Left lobe of liver (tissue), 2 donors: Measurements from ENCODE around the gene TRIM33. TPM values are rescaled to one million over a fixed set of nuclear protein-coding genes. Genes with fewer than 3 reads are reported as not detected.
A peak's percentile ranks its signal among the peaks of the same experiment; 100 is the strongest.

Source experiments
- ATAC-seq: fragments of 200-7000 bp; cut with Tn5 transposase; one replicate; pipeline ENCODE4 v1.9.1; 2020; ENCODE audit warnings: mild to moderate bottlenecking, moderate library complexity
- DNase-seq: peaks from one replicate; pipeline ENCODE4 v3.0.0-alpha.2; 2020; ENCODE audit warnings: low spot score
- total RNA-seq: library from RNA; stranded (reverse); gene quantifications from one replicate; pipeline ENCODE4 v1.2.1, GENCODE V29; 2021
- donor health status: DM: no; HTN: no; CAD: no; lungs with moderate emphysema.
- donor health status: DM: no; HTN: yes; CAD: no.

Gene TRIM33
- 13.7 TPM for total RNA-seq

GRCh38 chr1:114511032-114511785 is at the start of gene TRIM33:
TSS of gene TRIM33 (minus strand) at chr1:114511203. CDS start at chr1:114511076, 127 bp downstream.
- ATAC-seq (peak; percentile 90), DNase-seq (peak; percentile 94)

GRCh38 chr1:114559356-114559755 is 48.4 kb upstream of the TRIM33 start:
- DNase-seq (no peak), ATAC-seq (no peak)

GRCh38 chr1:114558544-114558943 is 47.5 kb upstream of the TRIM33 start:
- DNase-seq (no peak), ATAC-seq (peak; percentile 74)

GRCh38 chr1:114554577-114554976 is 43.6 kb upstream of the TRIM33 start:
- no peak for DNase-seq

GRCh38 chr1:114552106-114552639 is 41.2 kb upstream of the TRIM33 start:
- no peak for DNase-seq
- no peak for ATAC-seq

More at GRCh38 chr1:114554577-114554976, 43.6 kb upstream of the TRIM33 start:
- no peak for ATAC-seq

- no peak for ATAC-seq
- no peak for DNase-seq
Measured at GRCh38 chr1:114551400-114551799, 40.4 kb upstream of the TRIM33 start.

- ATAC-seq (no peak), DNase-seq (no peak)
Measured at GRCh38 chr1:114550336-114550735, 39.3 kb upstream of the TRIM33 start.

- no peak for DNase-seq
- ATAC-seq = no peak
Measured at GRCh38 chr1:114549137-114549536, 38.1 kb upstream of the TRIM33 start.

- DNase-seq (no peak), ATAC-seq (no peak)
Measured at GRCh38 chr1:114547076-114547475, 36.1 kb upstream of the TRIM33 start.

GRCh38 chr1:114545796-114546195 is 34.8 kb upstream of the TRIM33 start:
- DNase-seq = no peak
- no peak for ATAC-seq

GRCh38 chr1:114545315-114545714 is 34.3 kb upstream of the TRIM33 start:
- ATAC-seq = no peak
- no peak for DNase-seq

GRCh38 chr1:114540821-114541220 is 29.8 kb upstream of the TRIM33 start:
- ATAC-seq = no peak
- DNase-seq = no peak

- no peak for ATAC-seq
- no peak for DNase-seq
Measured at GRCh38 chr1:114540272-114540671, 29.3 kb upstream of the TRIM33 start.

GRCh38 chr1:114536043-114536442 is 25.0 kb upstream of the TRIM33 start:
- DNase-seq = no peak
- ATAC-seq = no peak

GRCh38 chr1:114535401-114535800 is 24.4 kb upstream of the TRIM33 start:
- ATAC-seq (no peak), DNase-seq (no peak)

GRCh38 chr1:114531094-114531493 is 20.1 kb upstream of the TRIM33 start:
- DNase-seq (no peak), ATAC-seq (no peak)

GRCh38 chr1:114530224-114530623 is 19.2 kb upstream of the TRIM33 start:
- no peak for DNase-seq
- ATAC-seq = no peak

- ATAC-seq (no peak), DNase-seq (no peak)
Measured at GRCh38 chr1:114524944-114525343, 13.9 kb upstream of the TRIM33 start.

- ATAC-seq = no peak
- no peak for DNase-seq
Measured at GRCh38 chr1:114522264-114522575, 11.2 kb upstream of the TRIM33 start.

GRCh38 chr1:114521396-114522263 is 10.6 kb upstream of the TRIM33 start:
- DNase-seq (no peak), ATAC-seq (no peak)

GRCh38 chr1:114517348-114517747 is 6.3 kb upstream of the TRIM33 start:
- no peak for ATAC-seq
- DNase-seq = no peak
